Spleen (tissue), 7 donors: ENCODE measurements around the gene CD84.

Experiments
- CTCF ChIP-seq, 11 experiments: fragments of 200-600 bp in 7 of 11; fragments of 450-650 bp in 4 of 11; sonication (generic) in 4 of 11; IDR thresholded peaks in 8 of 11; conservative IDR thresholded peaks in 3 of 11; 1 replicate in 7 of 11; 2 replicates in 4 of 11; pipeline versions ENCODE4 v1.4.0 to v1.8.0; 2016 to 2021; ENCODE audit warnings: antibody characterized with exemption in 11 of 11, inconsistent platforms in 4 of 11, mild to moderate bottlenecking in 1 of 11
- POLR2A ChIP-seq, 3 donors: fragments of 450-650 bp; IDR thresholded peaks; one replicate each; pipeline ENCODE4 v1.5.1; 2017; ENCODE audit warnings: antibody characterized with exemption in 3 of 3, mild to moderate bottlenecking in 1 of 3
- POLR2AphosphoS5 ChIP-seq, 3 donors: sonication (generic); formaldehyde crosslinking; IDR thresholded peaks; one replicate each; pipeline ENCODE4 v1.5.1; 2017; ENCODE audit warnings: antibody characterized with exemption in 3 of 3
- donor health status: DM: no; HTN: no; CAD: no; lungs with moderate emphysema.
- donor health status: DM: no; HTN: no; CAD: no.
- donor health status: DM: no; HTN: no; CAD: no.

GRCh38 chr1:160540859-160541233 lies 38.5 kb downstream of the CD84 start:
- TF ChIP-seq POLR2A (IDR thresholded peaks at IDR 0.05) (no peak), POLR2AphosphoS5 (IDR thresholded peaks at IDR 0.05) (no peak), CTCF (IDR thresholded peaks at IDR 0.05 in 8 of 11, conservative IDR thresholded peaks at IDR 0.05 in 3 of 11) (no peak)
